Measurements from ENCODE around the gene ALKAL2.

DNA sequence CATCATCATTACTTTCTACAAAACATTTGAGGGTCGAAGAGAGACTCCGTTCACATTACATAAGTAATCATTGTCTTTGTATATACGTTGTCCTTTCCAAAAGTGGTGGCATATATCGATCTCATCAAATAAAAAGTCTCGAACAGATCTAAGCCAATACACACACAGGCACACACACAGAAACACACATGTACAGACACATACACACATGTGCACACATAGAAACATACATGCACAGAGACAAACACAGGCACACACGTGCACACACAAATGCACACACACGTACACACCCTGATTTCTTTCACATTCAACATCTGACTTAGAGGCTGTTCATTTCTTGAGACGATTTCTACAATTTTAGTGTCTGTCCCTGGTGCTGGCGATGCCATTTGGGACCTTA is 17.5 kb upstream of the ALKAL2 start:
- TF ChIP-seq, protein P1, sequence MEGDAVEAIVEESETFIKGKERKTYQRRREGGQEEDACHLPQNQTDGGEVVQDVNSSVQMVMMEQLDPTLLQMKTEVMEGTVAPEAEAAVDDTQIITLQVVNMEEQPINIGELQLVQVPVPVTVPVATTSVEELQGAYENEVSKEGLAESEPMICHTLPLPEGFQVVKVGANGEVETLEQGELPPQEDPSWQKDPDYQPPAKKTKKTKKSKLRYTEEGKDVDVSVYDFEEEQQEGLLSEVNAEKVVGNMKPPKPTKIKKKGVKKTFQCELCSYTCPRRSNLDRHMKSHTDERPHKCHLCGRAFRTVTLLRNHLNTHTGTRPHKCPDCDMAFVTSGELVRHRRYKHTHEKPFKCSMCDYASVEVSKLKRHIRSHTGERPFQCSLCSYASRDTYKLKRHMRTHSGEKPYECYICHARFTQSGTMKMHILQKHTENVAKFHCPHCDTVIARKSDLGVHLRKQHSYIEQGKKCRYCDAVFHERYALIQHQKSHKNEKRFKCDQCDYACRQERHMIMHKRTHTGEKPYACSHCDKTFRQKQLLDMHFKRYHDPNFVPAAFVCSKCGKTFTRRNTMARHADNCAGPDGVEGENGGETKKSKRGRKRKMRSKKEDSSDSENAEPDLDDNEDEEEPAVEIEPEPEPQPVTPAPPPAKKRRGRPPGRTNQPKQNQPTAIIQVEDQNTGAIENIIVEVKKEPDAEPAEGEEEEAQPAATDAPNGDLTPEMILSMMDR (IDR thresholded peaks at IDR 0.05), result no peak
- TF ChIP-seq POLR2A (IDR thresholded peaks at IDR 0.05), result no peak
